HG02678 (cell line): ENCODE data around the gene ATXN1.
"Not testable (repeated sequence)": the region's sequence is repeated elsewhere in the genome, so short reads cannot be mapped to it uniquely, and the experiment has no call there.

Source experiments
- ATAC-seq: cut with Tn5 transposase; IDR thresholded peaks from one replicate; pipeline ENCODE4 v1.9.1; 2021; ENCODE audit warnings: mild to moderate bottlenecking, moderate library complexity; ENCODE audit not compliant: unreplicated experiment

ATXN1 gene

GRCh38 chr6:16760516-16761470 is at the start of gene ATXN1:
TSS of gene ATXN1 (minus strand) at chr6:16761460.
- peak; percentile 3 for ATAC-seq

GRCh38 chr6:16810411-16810810 is 49.2 kb upstream of the ATXN1 start:
- no peak for ATAC-seq

GRCh38 chr6:16809753-16810358 is 48.6 kb upstream of the ATXN1 start:
- no peak for ATAC-seq

GRCh38 chr6:16807956-16808355 is 46.7 kb upstream of the ATXN1 start:
- ATAC-seq: no peak

- no peak for ATAC-seq
Measured at GRCh38 chr6:16806363-16806762, 45.1 kb upstream of the ATXN1 start.

GRCh38 chr6:16805243-16805950 is 44.1 kb upstream of the ATXN1 start:
- ATAC-seq: no peak

GRCh38 chr6:16804546-16805242 is 43.4 kb upstream of the ATXN1 start:
- ATAC-seq: no peak

GRCh38 chr6:16803294-16804200 is 42.3 kb upstream of the ATXN1 start:
- no peak for ATAC-seq

- ATAC-seq: no peak
Measured at GRCh38 chr6:16802071-16802470, 40.8 kb upstream of the ATXN1 start.

- no peak for ATAC-seq
Measured at GRCh38 chr6:16800942-16801341, 39.7 kb upstream of the ATXN1 start.

GRCh38 chr6:16800341-16800740 is 39.1 kb upstream of the ATXN1 start:
- ATAC-seq: no peak

- ATAC-seq: no peak
Measured at GRCh38 chr6:16799279-16800193, 38.3 kb upstream of the ATXN1 start.

GRCh38 chr6:16793828-16794412 is 32.7 kb upstream of the ATXN1 start:
- ATAC-seq: no peak

- ATAC-seq: no peak
Measured at GRCh38 chr6:16789329-16790038, 28.2 kb upstream of the ATXN1 start.

- no peak for ATAC-seq
Measured at GRCh38 chr6:16787128-16787682, 25.9 kb upstream of the ATXN1 start.

- no peak for ATAC-seq
Measured at GRCh38 chr6:16785496-16785895, 24.2 kb upstream of the ATXN1 start.

GRCh38 chr6:16784957-16785356 is 23.7 kb upstream of the ATXN1 start:
- not testable (repeated sequence) for ATAC-seq
